Fibroblast of skin of scalp (primary cell): ENCODE data around the gene VDAC1. TPM values are rescaled to one million over a fixed set of nuclear protein-coding genes. Genes with fewer than 3 reads are reported as not detected.
"Not testable (repeated sequence)": the region's sequence is repeated elsewhere in the genome, so short reads cannot be mapped to it uniquely, and the experiment has no call there.

Experiments used
- DNase-seq: peaks from one replicate; pipeline ENCODE4 v3.0.0-alpha.2; 2013
- polyA plus RNA-seq, 2 experiments: library from polyadenylated mRNA; unstranded; fragments of 120-200 nt; gene quantifications; one replicate each; pipeline ENCODE4 v1.2.1, GENCODE V29; 2013; ENCODE audit not compliant: insufficient read length in 2 of 2

Gene VDAC1, protein sequence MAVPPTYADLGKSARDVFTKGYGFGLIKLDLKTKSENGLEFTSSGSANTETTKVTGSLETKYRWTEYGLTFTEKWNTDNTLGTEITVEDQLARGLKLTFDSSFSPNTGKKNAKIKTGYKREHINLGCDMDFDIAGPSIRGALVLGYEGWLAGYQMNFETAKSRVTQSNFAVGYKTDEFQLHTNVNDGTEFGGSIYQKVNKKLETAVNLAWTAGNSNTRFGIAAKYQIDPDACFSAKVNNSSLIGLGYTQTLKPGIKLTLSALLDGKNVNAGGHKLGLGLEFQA
- polyA plus RNA-seq (2013, experiment 1 of 2; ENCODE audit: insufficient read length), result 336 TPM
- polyA plus RNA-seq (2013, experiment 2 of 2; ENCODE audit: insufficient read length), result 327 TPM

GRCh38 chr5:134004626-134005416 lies at the start of gene VDAC1:
Gene VDAC1, minus strand, starts transcription at chr5:134004975. Its CDS starts 11,963 bp downstream, at chr5:133993012.
- peak; percentile 93 for DNase-seq

DNA sequence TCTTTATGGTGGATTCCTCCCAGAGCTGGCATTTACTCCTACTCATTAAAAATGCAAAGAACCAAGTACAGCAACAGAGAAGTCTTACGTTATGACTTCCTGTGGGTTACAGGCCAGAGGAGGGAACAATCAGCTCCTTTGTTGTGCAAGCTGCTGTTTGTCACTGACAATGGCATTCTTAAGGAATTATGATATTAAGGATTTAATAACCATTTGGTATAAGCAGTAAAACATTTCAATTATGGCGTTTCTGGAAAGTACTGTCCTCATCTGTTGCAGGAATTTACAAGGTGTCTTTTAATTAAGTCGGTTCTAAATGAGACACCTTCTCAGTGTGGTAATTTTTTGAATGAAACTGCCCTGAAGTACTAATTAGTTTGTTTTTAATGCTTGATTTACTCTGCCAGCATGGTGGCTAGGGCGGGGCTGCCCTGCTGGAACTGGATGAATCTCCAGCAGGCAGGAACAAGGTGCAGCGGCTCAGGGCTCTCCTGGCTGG lies 49.1 kb upstream of the VDAC1 start:
- DNase-seq, result no peak

GRCh38 chr5:134053314-134053839 lies 48.6 kb upstream of the VDAC1 start:
- no peak for DNase-seq

DNA sequence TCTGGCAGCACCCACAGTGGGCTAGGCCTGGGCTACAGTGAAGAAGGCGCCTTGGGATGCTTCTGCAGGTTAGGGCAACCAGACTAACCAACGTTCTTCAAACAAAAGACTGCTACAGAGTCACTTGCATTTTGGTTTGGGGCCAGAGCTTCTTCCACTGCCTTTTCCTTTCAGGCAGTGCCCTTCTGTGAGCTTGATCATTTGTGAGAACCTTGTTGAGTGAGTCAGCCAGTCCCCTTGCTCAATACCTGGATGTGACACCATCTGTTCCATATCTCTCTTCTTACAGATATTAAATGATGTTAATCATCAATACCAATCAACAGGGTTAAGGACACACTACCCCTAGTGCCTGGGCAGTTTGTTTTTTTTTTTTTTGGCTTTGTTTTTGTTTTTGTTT lies 46.5 kb upstream of the VDAC1 start:
- DNase-seq, result no peak

GRCh38 chr5:134048864-134049263 lies 44.1 kb upstream of the VDAC1 start:
- no peak for DNase-seq

GRCh38 chr5:134047687-134048056 lies 42.9 kb upstream of the VDAC1 start:
- DNase-seq, result no peak

DNA sequence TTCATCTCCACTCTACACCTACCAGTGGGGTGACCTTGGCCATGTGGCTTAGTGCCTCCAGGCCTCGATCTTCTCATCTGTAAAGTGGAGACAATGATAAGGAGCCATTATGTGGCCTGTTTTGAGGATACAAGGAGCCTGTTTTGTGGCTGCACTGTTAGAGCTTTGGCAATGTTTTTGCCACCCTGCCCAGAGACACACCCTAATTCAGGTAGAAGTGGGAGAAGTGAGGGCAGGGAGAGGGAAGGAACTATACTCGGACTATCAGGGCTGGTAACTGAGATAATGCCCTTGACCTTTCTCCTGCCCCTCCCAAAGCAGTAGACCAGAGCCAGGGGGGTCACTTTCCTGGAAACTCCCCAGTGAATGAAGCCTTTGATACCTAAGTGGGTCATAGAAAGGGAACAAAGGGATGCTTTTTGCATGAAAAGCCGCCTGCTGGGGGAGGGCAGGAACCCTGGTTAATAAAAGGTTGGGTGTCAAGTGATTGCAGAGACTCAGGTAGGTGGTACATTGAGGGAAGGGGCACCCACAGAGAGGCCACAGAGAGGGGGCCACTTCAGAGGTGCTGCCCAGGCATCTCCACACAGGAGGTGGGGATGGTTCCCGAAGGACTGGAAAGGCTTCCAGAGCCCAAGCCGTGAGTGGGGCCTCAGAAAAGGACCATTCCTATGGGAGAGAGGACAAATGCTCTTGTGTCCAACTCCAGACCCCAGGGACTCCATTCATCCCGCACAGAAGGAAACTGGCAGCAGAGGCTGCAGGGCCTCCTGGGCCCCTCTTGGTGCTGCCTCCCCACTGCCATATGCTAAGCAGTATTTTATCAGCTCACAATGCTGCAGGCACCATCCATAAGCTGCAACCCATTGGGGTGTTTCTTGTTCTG lies 42.3 kb upstream of the VDAC1 start:
- DNase-seq, result no peak

- no peak for DNase-seq
Observed at GRCh38 chr5:134046330-134046729, 41.6 kb upstream of the VDAC1 start.

DNA sequence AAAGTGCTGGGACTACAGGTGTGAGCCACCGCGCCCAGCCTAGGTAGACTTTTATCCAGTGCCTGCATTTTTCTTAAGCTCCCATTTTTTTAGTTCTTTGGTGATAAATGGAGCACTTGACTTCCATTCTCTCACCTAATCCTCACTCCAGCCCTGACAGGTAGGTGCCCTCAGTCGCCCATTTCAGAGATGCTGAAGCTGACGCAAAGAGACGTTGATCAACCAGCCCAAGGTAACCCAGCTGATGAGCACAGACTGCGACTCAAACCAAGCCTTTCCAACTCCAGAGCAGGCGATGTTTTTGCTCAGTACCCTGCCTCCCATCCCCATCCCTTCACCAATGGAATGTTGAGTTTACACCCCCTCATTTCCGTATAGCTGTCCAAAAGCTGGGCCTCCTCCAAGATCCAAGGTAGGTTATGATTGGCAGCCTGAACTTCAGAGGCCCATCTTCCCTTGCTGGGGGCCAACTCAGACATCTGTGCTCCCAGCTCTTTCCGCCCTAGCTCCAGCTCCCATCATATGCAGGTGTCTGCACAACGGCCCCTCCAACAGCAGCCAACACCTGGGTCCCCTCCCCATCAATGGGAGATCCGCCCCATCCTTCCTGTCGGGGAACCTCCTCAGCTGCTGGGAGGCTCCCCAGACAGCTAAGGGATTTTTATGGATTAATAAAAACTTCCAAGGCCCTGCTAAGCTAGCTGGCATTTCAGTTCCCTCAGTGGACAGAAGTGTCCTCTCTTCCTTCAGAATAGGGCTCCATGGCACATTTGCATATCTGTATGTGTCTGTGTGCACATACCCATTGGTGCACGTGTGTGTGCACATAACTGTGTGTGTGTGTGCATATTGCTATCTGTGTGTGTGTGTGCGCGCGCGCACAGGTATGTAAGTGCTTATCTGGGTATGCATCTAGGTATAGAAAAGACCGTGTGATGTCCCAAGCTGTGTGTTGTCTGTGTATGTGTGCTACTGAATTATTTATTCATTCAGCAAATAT lies 39.3 kb upstream of the VDAC1 start:
- DNase-seq, result no peak

GRCh38 chr5:134041570-134042411 lies 37.0 kb upstream of the VDAC1 start:
- DNase-seq, result no peak

GRCh38 chr5:134038138-134038537 lies 33.4 kb upstream of the VDAC1 start:
- DNase-seq, result no peak

DNA sequence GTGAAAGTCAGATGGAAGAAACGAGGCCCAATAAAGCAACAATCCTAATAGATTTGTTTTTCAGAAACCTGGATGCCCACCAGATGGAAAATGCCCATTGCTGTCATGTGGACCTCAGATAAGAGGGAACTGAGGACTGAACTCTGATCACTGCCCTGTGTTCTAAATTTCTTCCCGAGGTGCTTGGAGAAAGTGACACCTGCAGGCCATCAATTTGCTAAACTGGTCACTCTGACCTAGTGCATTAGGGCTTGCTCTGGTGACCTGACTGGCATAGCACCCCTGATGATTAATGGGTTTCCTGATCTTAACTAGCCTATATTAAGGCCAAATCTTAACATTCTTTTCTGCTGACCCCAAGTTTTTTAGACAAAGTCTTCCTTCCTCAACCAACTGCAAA lies 32.4 kb upstream of the VDAC1 start:
- no peak for DNase-seq

DNA sequence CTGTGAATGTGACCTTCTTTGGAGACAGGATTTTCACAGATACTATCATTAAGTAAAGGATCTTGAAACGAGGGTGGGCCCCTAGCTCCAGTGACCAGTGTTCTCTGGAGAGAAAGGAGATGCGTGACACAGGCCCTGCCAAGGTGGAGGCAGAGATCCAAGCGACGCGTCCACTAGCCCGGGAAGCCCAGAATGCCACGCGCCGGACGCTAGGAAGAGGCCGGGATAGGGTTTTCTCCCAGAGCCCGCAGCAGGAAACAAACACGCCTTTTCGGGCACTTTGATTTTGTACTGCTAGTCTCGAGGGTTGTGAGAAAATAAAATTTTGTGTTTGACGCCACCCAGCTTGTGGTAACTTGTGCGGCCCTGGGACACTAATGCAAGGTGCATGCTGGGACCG lies 29.6 kb upstream of the VDAC1 start:
- DNase-seq, result no peak

- not testable (repeated sequence) for DNase-seq
Observed at GRCh38 chr5:134030303-134030964, 25.7 kb upstream of the VDAC1 start.

DNA sequence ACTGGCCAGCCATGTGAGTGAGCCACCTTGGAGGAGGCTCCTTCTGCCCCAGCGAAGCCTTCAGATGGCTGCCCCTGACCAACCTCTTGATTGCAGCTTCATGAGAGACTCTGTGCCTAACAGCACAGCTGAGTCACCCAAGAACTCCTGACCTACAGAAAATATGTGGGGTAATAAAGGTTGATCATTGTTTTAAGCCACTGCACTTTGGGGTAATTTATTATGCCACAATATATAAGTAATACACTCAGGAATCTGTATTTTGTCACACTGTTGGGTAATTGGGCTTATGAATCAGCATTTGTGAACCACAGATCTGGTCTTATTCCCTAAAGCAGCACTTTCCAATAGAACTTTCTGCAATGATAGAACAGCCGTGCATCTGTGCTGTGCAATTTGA lies 24.4 kb upstream of the VDAC1 start:
- DNase-seq, result peak; percentile 79

DNA sequence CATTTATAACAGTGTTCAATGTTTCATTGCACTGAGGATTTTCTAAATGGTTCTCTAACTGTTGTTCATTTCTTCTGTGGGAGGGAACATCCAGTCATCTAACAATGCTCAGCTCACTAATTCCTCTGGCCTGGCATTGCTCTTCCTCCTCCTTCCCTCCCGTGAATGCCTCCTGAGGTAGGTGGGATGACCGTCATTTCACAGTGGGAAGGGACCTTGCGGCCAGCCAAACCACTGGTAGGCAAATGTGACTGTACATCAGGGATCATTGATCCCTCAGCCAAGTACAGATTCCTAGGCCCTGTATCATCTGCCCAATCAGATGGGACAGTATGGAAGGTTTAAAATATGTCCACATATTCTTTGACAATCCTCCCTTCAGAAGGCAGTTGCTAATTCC lies 23.7 kb upstream of the VDAC1 start:
- no peak for DNase-seq

DNA sequence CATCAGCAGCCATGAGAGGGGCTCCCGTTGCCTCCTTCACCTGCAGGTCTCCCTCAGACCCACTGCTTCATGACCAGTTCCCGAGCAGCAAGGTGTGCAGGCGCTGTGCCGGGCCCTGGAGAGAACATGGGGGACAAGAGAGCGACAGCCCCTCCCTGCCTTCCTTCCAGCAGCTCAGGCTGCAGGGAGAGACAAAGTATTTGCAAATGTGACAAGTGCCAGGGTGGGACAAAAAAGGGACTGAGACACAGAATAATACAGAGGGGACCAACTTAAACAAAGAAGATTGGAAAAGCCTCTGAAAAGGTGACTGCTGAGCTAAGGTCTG lies 22.5 kb upstream of the VDAC1 start:
- DNase-seq, result no peak

DNA sequence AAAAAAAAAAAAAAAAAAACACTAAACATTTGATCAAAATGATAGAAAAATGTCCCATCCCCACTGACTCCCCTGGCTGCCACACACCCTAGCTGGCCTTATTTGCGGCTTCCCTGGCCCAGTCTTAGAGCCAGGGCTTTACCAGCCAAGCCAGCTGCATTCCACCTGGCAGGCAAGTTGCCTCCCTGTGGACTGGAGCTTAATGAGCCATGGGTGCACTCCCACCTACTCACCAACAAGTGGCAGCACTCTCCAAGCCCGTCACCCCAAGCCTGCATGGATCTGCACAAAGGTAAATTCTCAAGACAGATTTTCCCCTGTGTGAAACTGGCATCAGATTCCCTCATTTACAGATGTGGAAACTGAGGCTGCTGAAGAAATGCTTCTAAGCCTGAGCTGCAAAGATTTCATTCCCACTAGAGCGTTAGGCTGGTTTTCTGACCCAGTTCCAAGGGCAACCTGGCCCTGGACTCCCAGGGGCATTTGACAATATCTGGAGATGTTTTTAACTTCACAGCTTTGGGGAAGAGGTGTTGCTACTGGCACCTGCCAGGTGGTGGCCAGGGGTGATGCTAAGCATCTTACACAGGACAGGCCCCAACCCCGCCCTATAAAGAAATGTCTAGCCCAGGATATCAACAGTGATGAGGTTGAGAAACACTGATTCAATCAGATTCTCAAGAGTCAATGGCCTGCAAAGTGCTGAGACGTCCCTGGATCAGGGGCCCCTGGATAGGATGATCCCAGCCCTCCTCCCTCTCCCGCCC lies 21.9 kb upstream of the VDAC1 start:
- peak; percentile 52 for DNase-seq

DNA sequence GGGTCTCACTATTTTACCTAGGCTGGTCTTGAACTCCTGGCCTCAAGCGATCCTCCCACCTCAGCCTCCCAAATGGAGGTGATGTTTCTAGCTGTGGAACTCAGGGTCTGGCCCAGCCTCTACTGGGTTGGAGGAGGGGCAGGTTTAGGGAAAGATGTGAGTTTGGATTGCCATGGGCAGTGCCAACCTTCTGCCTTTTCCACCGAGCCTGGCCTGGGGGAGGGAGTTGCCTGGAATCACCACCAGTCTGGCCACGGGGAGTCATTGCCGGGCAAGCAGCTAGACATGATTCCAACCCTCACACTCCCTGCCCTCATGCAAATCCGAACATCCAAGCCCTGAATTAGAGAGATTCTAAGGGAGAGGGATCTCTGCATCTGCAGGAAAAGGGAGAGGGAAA lies 21.0 kb upstream of the VDAC1 start:
- no peak for DNase-seq
